Fibroblast of pulmonary artery (primary cell): Measurements from ENCODE around the gene HSD17B14.

Source experiments
- DNase-seq: peaks from one replicate; pipeline ENCODE4 v3.0.0-alpha.2; 2010; ENCODE audit warnings: low read depth
- H3K4me3 ChIP-seq: replicated peaks from 2 replicates; pipeline ENCODE4 v1.5.1; 2011; ENCODE audit warnings: low read depth, mild to moderate bottlenecking, control low read depth, low read length, moderate library complexity
- CTCF ChIP-seq: IDR thresholded peaks from 2 replicates; pipeline ENCODE4 v1.5.1; 2011; ENCODE audit warnings: mild to moderate bottlenecking, control low read depth, low read length, inconsistent platforms; ENCODE audit errors: missing control alignments

The HSD17B14 gene

GRCh38 chr19:48861313-48861712, 25.0 kb upstream of the HSD17B14 start:
- no peak overlapping the region for H3K4me3 ChIP-seq
- no peak for TF ChIP-seq CTCF
- DNase-seq: no peak

GRCh38 chr19:48859711-48860572, 23.7 kb upstream of the HSD17B14 start:
- H3K4me3 ChIP-seq: no peak overlapping the region
- DNase-seq: no peak
- TF ChIP-seq CTCF: no peak

GRCh38 chr19:48858984-48859710, 22.9 kb upstream of the HSD17B14 start:
- no peak for TF ChIP-seq CTCF
- DNase-seq: no peak
- no peak overlapping the region for H3K4me3 ChIP-seq

GRCh38 chr19:48856921-48857320, 20.6 kb upstream of the HSD17B14 start:
- no peak overlapping the region for H3K4me3 ChIP-seq
- no peak for DNase-seq
- TF ChIP-seq CTCF: no peak

GRCh38 chr19:48854103-48854502, 17.8 kb upstream of the HSD17B14 start:
- no peak for TF ChIP-seq CTCF
- DNase-seq: no peak
- H3K4me3 ChIP-seq: no peak overlapping the region

- no peak overlapping the region for H3K4me3 ChIP-seq
- TF ChIP-seq CTCF: no peak
- DNase-seq: no peak
Observed at GRCh38 chr19:48853483-48853882, 17.2 kb upstream of the HSD17B14 start.
